Trophoblast cell (in vitro differentiated cells and primary cell): Measurements from ENCODE around the gene MT1H.
A peak's percentile ranks its signal among the peaks of the same experiment; 100 is the strongest.

Source experiments
- DNase-seq, 2 donors: peaks; one replicate each; pipeline ENCODE4 v3.0.0-alpha.2; 2016
- H2AFZ ChIP-seq: 2 replicates; pipeline ENCODE4 v1.6.1; 2013; ENCODE audit warnings: low read length, moderate library complexity, mild to moderate bottlenecking; ENCODE audit not compliant: insufficient read depth, poor library complexity
- H2AK5ac ChIP-seq: 2 replicates; pipeline ENCODE4 v1.6.1; 2013; ENCODE audit warnings: mild to moderate bottlenecking, low read length
- H2BK120ac ChIP-seq: 2 replicates; pipeline ENCODE4 v1.6.1; 2013; ENCODE audit warnings: low read length, mild to moderate bottlenecking, moderate library complexity; ENCODE audit not compliant: insufficient read depth, poor library complexity
- H2BK12ac ChIP-seq: 2 replicates; pipeline ENCODE4 v1.6.1; 2013; ENCODE audit warnings: mild to moderate bottlenecking, low read length, moderate library complexity
- H2BK5ac ChIP-seq: 2 replicates; pipeline ENCODE4 v1.6.1; 2013; ENCODE audit warnings: low read length, low read depth, moderate library complexity, mild to moderate bottlenecking; ENCODE audit not compliant: poor library complexity
- H3K14ac ChIP-seq: 2 replicates; pipeline ENCODE4 v1.6.1; 2013; ENCODE audit warnings: mild to moderate bottlenecking, low read length
- H3K18ac ChIP-seq: 2 replicates; pipeline ENCODE4 v1.6.1; 2013; ENCODE audit warnings: mild to moderate bottlenecking, low read length
- H3K23ac ChIP-seq: 2 replicates; pipeline ENCODE4 v1.6.1; 2013; ENCODE audit warnings: low read length
- H3K27ac ChIP-seq: 2 replicates; pipeline ENCODE4 v1.5.1; 2013; ENCODE audit warnings: low read depth, mild to moderate bottlenecking, inconsistent platforms, low read length, moderate library complexity
- H3K27me3 ChIP-seq: 2 replicates; pipeline ENCODE4 v1.6.1; 2013; ENCODE audit warnings: inconsistent platforms, mild to moderate bottlenecking, low read length, moderate library complexity; ENCODE audit not compliant: insufficient read depth
- H3K36me3 ChIP-seq, 2 experiments: 1 replicate in 1 of 2; 2 replicates in 1 of 2; pipeline ENCODE4 v1.6.1; 2013; ENCODE audit warnings: low read length in 2 of 2, mild to moderate bottlenecking in 2 of 2, moderate library complexity in 1 of 2; ENCODE audit not compliant: insufficient read depth in 2 of 2, control insufficient read depth in 1 of 2
- H3K4ac ChIP-seq: 2 replicates; pipeline ENCODE4 v1.6.1; 2013; ENCODE audit warnings: low read depth, mild to moderate bottlenecking, low read length, moderate library complexity
- H3K4me1 ChIP-seq, 2 experiments: 1 replicate in 1 of 2; 2 replicates in 1 of 2; pipeline ENCODE4 v1.6.1; 2013; ENCODE audit warnings: low read length in 2 of 2, mild to moderate bottlenecking in 2 of 2, moderate library complexity in 1 of 2; ENCODE audit not compliant: insufficient read depth in 2 of 2, control insufficient read depth in 1 of 2
- H3K4me2 ChIP-seq: 2 replicates; pipeline ENCODE4 v1.6.1; 2013; ENCODE audit warnings: inconsistent platforms, mild to moderate bottlenecking, low read length, moderate library complexity
- H3K4me3 ChIP-seq: 2 replicates; pipeline ENCODE4 v1.5.1; 2013; ENCODE audit warnings: mild to moderate bottlenecking, low read depth, low read length, inconsistent platforms
- H3K79me1 ChIP-seq: one replicate; pipeline ENCODE4 v1.6.1; 2013; ENCODE audit warnings: low read length
- H3K79me2 ChIP-seq: 2 replicates; pipeline ENCODE4 v1.6.1; 2013; ENCODE audit warnings: low read length, mild to moderate bottlenecking; ENCODE audit not compliant: control insufficient read depth, insufficient read depth, poor library complexity
- H3K9ac ChIP-seq: 2 replicates; pipeline ENCODE4 v1.6.1; 2013; ENCODE audit warnings: mild to moderate bottlenecking, low read length
- H3K9me3 ChIP-seq: 2 replicates; pipeline ENCODE4 v1.6.1; 2013; ENCODE audit warnings: low read depth, mild to moderate bottlenecking, control low read depth, inconsistent platforms, low read length; ENCODE audit not compliant: insufficient read depth
- H4K12ac ChIP-seq: 2 replicates; pipeline ENCODE4 v1.6.1; 2013; ENCODE audit warnings: low read depth, mild to moderate bottlenecking, low read length, moderate library complexity
- H4K8ac ChIP-seq: 2 replicates; pipeline ENCODE4 v1.6.1; 2013; ENCODE audit warnings: low read depth, mild to moderate bottlenecking, low read length, moderate library complexity
- H4K91ac ChIP-seq: one replicate; pipeline ENCODE4 v1.6.1; 2013; ENCODE audit warnings: low read depth, mild to moderate bottlenecking, low read length, moderate library complexity
- WGBS: extraction: QIAGEN DNeasy Blood & Tissue Kit; methylation state at CpG from one replicate; pipeline ENCODE4 v1.1.7; 2013; ENCODE audit warnings: missing lambda C conversion rate; ENCODE audit not compliant: insufficient read length, insufficient coverage; ENCODE audit errors: extremely low coverage; 5-methylcytosine and 5-hydroxymethylcytosine counted together

Gene MT1H

DNA sequence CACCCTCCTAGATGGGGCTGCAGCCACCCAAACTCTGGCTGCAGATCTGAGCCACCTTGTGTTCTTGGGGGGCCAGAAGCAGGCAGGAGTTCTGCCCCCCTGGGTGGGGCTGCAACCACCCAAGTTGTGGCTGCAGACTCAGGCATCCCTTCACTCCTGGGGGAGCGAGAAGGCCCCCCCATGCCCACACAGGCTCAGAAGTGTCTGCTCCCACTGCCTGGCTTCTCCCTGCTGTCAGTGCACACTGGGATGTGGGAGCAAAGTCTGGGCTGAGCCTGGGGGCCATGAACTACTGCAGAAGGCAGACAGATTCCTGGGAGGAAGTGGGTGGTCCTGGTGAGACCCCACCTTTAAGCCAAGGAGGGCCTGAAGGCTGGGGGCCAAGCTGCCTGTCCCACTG lies 25.6 kb downstream of the MT1H start:
- H4K12ac ChIP-seq, result no peak overlapping the region
- H3K79me1 ChIP-seq, result no peaks in the 10 kb centered on the region
- no peaks in the 10 kb centered on the region for H3K36me3 ChIP-seq
- peaks cover 5 to 7% of the 10 kb centered on the region in 2 experiments for H3K4me1 ChIP-seq
- no peak overlapping the region for H3K4me3 ChIP-seq
- H2AFZ ChIP-seq, result no peak overlapping the region
- H3K14ac ChIP-seq, result no peak overlapping the region
- no peak overlapping the region for H2AK5ac ChIP-seq
- H3K9ac ChIP-seq, result no peak overlapping the region
- H3K27me3 ChIP-seq, result no peaks in the 10 kb centered on the region
- peaks cover 5% of the 10 kb centered on the region for H3K9me3 ChIP-seq
- H3K4me2 ChIP-seq, result no peak overlapping the region
- no peak overlapping the region for H3K23ac ChIP-seq
- no peak overlapping the region for H2BK5ac ChIP-seq
- no peak overlapping the region for H3K27ac ChIP-seq
- H2BK12ac ChIP-seq, result no peak overlapping the region
- no peaks in the 10 kb centered on the region for H3K79me2 ChIP-seq
- no peak overlapping the region for H2BK120ac ChIP-seq
- no peak overlapping the region for H4K8ac ChIP-seq
- H3K4ac ChIP-seq, result no peak overlapping the region
- H3K18ac ChIP-seq, result no peak overlapping the region
- no peak overlapping the region for H4K91ac ChIP-seq
- DNase-seq, result no peak
- WGBS, result no CpG with 5 or more reads among the region's 1 CpG

DNA sequence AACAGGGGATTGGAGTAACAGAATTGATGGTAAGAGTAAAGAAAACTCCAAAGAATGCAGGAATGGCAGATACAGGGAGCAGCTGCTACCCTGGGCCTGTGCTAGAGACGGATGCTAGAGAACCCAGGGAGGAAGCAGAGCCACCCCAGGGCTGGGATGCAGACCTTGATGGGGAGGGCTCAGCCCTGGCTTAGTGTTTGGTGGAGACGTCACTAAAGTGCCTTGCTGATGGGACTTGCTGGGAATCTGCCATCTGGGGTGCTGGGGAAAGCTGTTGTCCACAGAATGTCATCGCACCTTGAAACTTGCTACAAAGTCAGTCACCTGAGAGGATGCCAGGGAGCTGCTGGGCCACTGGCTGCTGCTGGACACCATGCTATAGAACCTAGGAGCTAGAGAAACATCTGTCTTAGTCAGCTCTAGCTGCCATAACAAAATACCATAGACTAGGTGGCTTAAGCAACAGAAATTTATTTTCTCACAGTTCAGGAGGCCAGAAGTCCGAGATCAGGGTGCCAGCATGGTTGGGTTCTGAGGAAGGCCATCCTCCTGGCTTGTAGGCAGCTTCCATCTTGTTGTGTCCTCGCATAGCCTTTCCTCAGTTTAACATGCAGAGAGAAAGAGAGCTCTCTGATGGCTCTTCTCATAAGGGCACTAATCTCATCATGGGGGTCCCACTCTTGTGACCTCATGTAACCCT lies 28.0 kb downstream of the MT1H start:
- Histone ChIP-seq H4K8ac (no peak overlapping the region), H4K91ac (no peak overlapping the region), H3K14ac (no peak overlapping the region), H2BK120ac (no peak overlapping the region), H4K12ac (no peak overlapping the region), H3K36me3 (no peaks in the 10 kb centered on the region), H3K9ac (no peak overlapping the region), H3K18ac (no peak overlapping the region), H3K27me3 (no peaks in the 10 kb centered on the region), H2BK12ac (no peak overlapping the region), H2BK5ac (no peak overlapping the region), H3K4ac (no peak overlapping the region), H3K4me3 (no peak overlapping the region), H3K9me3 (peaks cover 3% of the 10 kb centered on the region), H3K4me2 (no peak overlapping the region), H3K23ac (no peak overlapping the region), H2AK5ac (no peak overlapping the region), H2AFZ (no peak overlapping the region), H3K4me1 (no peaks in the 10 kb centered on the region), H3K79me1 (no peaks in the 10 kb centered on the region), H3K27ac (no peak overlapping the region), H3K79me2 (no peaks in the 10 kb centered on the region)
- no CpG with 5 or more reads among the region's 5 CpGs for WGBS
- peak; percentile 85 to 87 for DNase-seq

DNA sequence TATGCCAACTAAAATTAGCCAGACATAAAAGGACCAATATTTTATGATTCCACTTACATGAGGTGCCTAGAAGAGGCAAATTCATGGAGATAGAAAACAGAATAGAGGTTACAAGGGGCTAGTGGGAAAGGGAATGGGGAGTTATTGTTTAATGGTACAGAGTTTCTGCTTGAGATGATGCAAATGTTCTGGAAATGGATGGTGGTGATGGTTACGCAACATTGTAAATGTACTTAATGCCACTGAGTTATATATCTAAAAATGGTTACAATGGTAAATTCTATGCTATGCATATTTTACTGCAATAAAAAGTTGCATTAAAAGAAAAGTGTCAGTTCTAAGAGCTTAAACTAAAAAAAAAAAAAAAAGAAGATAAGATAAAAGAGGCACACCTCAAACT lies 30.6 kb downstream of the MT1H start:
- no CpG with 5 or more reads among the region's 1 CpG for WGBS
- H3K9me3 ChIP-seq, result peaks cover 3% of the 10 kb centered on the region
- H2BK12ac ChIP-seq, result no peak overlapping the region
- no peak overlapping the region for H3K23ac ChIP-seq
- H3K4me2 ChIP-seq, result no peak overlapping the region
- H3K4ac ChIP-seq, result no peak overlapping the region
- H2AK5ac ChIP-seq, result no peak overlapping the region
- H3K27ac ChIP-seq, result no peak overlapping the region
- H3K4me3 ChIP-seq, result no peak overlapping the region
- H3K79me2 ChIP-seq, result no peaks in the 10 kb centered on the region
- H2BK5ac ChIP-seq, result no peak overlapping the region
- no peak overlapping the region for H3K9ac ChIP-seq
- no peak overlapping the region for H3K18ac ChIP-seq
- H3K36me3 ChIP-seq, result no peaks in the 10 kb centered on the region
- H3K27me3 ChIP-seq, result no peaks in the 10 kb centered on the region
- no peak overlapping the region for H2AFZ ChIP-seq
- no peaks in the 10 kb centered on the region for H3K79me1 ChIP-seq
- H4K8ac ChIP-seq, result no peak overlapping the region
- no peak overlapping the region for H4K91ac ChIP-seq
- no peak overlapping the region for H4K12ac ChIP-seq
- no peaks in the 10 kb centered on the region for H3K4me1 ChIP-seq
- no peak overlapping the region for H2BK120ac ChIP-seq
- H3K14ac ChIP-seq, result no peak overlapping the region
- DNase-seq, result no peak

DNA sequence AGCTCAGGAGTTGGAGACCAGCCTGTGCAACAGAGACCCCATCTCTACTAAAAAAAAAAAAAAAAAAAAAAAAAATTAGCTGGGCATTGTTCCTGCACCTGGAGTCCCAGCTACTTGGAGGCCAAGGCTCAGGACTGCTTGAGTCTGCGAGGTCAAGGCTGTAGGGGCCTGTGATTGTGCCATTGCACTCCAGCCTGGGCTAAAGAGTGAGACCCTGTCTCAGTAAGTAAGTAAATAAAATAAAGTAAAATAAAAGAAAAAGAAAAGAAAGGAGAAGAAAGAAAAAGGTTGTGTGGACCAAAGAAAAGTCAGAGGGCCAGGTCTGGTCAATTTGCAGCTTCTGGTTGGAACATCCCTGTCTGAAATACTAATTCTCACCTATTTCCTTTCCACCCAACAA lies 31.0 kb downstream of the MT1H start:
- H3K4me2 ChIP-seq, result no peak overlapping the region
- no peak overlapping the region for H3K4me3 ChIP-seq
- H2BK120ac ChIP-seq, result no peak overlapping the region
- no peak overlapping the region for H3K27ac ChIP-seq
- H3K14ac ChIP-seq, result no peak overlapping the region
- H3K79me1 ChIP-seq, result no peaks in the 10 kb centered on the region
- no peak for DNase-seq
- H3K27me3 ChIP-seq, result no peaks in the 10 kb centered on the region
- peaks cover 5% of the 10 kb centered on the region for H3K9me3 ChIP-seq
- no peak overlapping the region for H3K23ac ChIP-seq
- H2AK5ac ChIP-seq, result no peak overlapping the region
- no peaks in the 10 kb centered on the region for H3K36me3 ChIP-seq
- H2AFZ ChIP-seq, result no peak overlapping the region
- H3K4ac ChIP-seq, result no peak overlapping the region
- no peak overlapping the region for H2BK5ac ChIP-seq
- no peak overlapping the region for H3K18ac ChIP-seq
- H4K91ac ChIP-seq, result no peak overlapping the region
- no CpG with 5 or more reads among the region's 1 CpG for WGBS
- no peak overlapping the region for H2BK12ac ChIP-seq
- H3K9ac ChIP-seq, result no peak overlapping the region
- no peaks in the 10 kb centered on the region for H3K4me1 ChIP-seq
- no peaks in the 10 kb centered on the region for H3K79me2 ChIP-seq
- H4K8ac ChIP-seq, result no peak overlapping the region
- H4K12ac ChIP-seq, result no peak overlapping the region
